OCI-LY1 (cell line): ENCODE results near the gene ERCC1.
A peak's percentile ranks its signal among the peaks of the same experiment; 100 is the strongest.

Source experiments
- H2AFZ ChIP-seq: fragments of 200-600 bp; sonication (generic), shearing (Covaris generic); 2 replicates; pipeline ENCODE4 v1.6.0; 2014; ENCODE audit warnings: antibody characterized with exemption, mild to moderate bottlenecking, low read length
- H3F3A ChIP-seq: fragments of 200-600 bp; sonication (generic), shearing (Covaris generic); 2 replicates; pipeline ENCODE4 v1.6.0; 2014; ENCODE audit warnings: mild to moderate bottlenecking, antibody characterized with exemption, low read length, moderate library complexity; ENCODE audit not compliant: insufficient read depth
- H3K27ac ChIP-seq: fragments of 200-600 bp; sonication (generic); 2 replicates; pipeline ENCODE4 v1.5.1; 2014; ENCODE audit warnings: low read length, mixed run types, mild to moderate bottlenecking, low read depth; ENCODE audit not compliant: poor library complexity, severe bottlenecking
- H3K27me3 ChIP-seq: fragments of 200-600 bp; sonication (generic); 2 replicates; pipeline ENCODE4 v1.6.0; 2014; ENCODE audit warnings: antibody characterized with exemption, mild to moderate bottlenecking, low read length, moderate library complexity; ENCODE audit not compliant: insufficient read depth
- H3K36me3 ChIP-seq: fragments of 200-600 bp; sonication (generic); 2 replicates; pipeline ENCODE4 v1.6.1; 2014; ENCODE audit warnings: mild to moderate bottlenecking, antibody characterized with exemption, low read length, moderate library complexity, mixed read lengths; ENCODE audit not compliant: insufficient read depth
- H3K4me1 ChIP-seq: fragments of 200-600 bp; sonication (generic); 2 replicates; pipeline ENCODE4 v1.5.1; 2014; ENCODE audit warnings: mild to moderate bottlenecking, low read length, moderate library complexity; ENCODE audit not compliant: insufficient read depth, severe bottlenecking
- H3K4me2 ChIP-seq: fragments of 200-600 bp; sonication (generic), shearing (Covaris generic); 2 replicates; pipeline ENCODE4 v1.6.1; 2014; ENCODE audit warnings: low read length
- H3K4me3 ChIP-seq: fragments of 200-600 bp; sonication (generic); 2 replicates; pipeline ENCODE4 v1.5.1; 2014; ENCODE audit warnings: low read length, low read depth, mild to moderate bottlenecking, mixed read lengths; ENCODE audit not compliant: poor library complexity, severe bottlenecking
- H3K79me2 ChIP-seq: fragments of 200-600 bp; shearing (Covaris generic); 2 replicates; pipeline ENCODE4 v1.6.1; 2016; ENCODE audit warnings: mixed run types, low read length, mixed read lengths; ENCODE audit not compliant: insufficient read depth
- H3K9ac ChIP-seq: fragments of 200-600 bp; sonication (generic), shearing (Covaris generic); 2 replicates; pipeline ENCODE4 v1.6.1; 2014; ENCODE audit warnings: mild to moderate bottlenecking, low read length, mixed read lengths
- H3K9me2 ChIP-seq: fragments of 200-600 bp; sonication (generic), shearing (Covaris generic); 2 replicates; pipeline ENCODE4 v1.6.1; 2014; ENCODE audit warnings: low read depth, mild to moderate bottlenecking, low read length, mixed read lengths
- H3K9me3 ChIP-seq: fragments of 200-600 bp; shearing (Covaris generic); 2 replicates; pipeline ENCODE4 v1.6.1; 2014; ENCODE audit warnings: low read length, mixed read lengths
- H4K20me1 ChIP-seq: fragments of 200-600 bp; sonication (generic), shearing (Covaris generic); 2 replicates; pipeline ENCODE4 v1.6.0; 2016; ENCODE audit warnings: mild to moderate bottlenecking, low read length; ENCODE audit not compliant: insufficient read depth
- EZH2 ChIP-seq: fragments of 200-600 bp; sonication (generic), shearing (Covaris generic); IDR thresholded peaks from 2 replicates; pipeline ENCODE4 v1.8.0; 2017; ENCODE audit warnings: borderline replicate concordance, mixed run types, mild to moderate bottlenecking, antibody characterized with exemption, low read length, moderate library complexity, mixed read lengths
- TF ChIP-seq, protein P1 (sequence below): fragments of 200-600 bp; sonication (generic), shearing (Covaris generic); IDR thresholded peaks from 2 replicates; pipeline ENCODE4 v1.5.1; 2017; ENCODE audit warnings: mild to moderate bottlenecking, antibody characterized with exemption, low read length, moderate library complexity, mixed read lengths

Gene ERCC1

DNA sequence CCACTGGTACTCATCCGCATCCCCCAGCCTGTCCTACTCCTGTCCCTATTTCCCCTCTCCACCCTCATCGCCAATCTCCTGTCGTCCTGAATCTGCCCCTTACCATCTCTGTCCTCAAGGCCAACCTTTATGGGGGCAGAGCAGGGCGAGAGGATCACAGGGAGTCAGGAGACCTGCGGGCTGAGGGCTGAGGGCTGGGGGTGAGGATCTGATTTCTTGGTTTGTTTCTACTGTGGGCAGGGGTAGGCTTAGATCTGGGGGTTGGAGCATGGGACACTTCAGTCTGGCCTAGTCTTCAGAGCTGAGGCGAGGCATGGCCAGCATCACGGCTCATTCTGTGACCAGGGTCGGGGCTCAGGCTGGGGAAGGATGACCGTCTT, 16.5 kb upstream of the ERCC1 start:
- Histone ChIP-seq H3K4me3 (peak overlapping the region; percentile 75), H3K79me2 (no peaks in the 10 kb centered on the region), H3K4me2 (peak overlapping the region; percentile 61), H3K9ac (peak overlapping the region; percentile 75), H2AFZ (no peak overlapping the region), H3K9me3 (0 out of 2 replicates have a peak, but pooled peaks cover 3% of the 10 kb centered on the region), H3K27ac (peak overlapping the region; percentile 5), H3F3A (no peaks in the 10 kb centered on the region), H3K36me3 (no peaks in the 10 kb centered on the region), H3K4me1 (peaks cover 26% of the 10 kb centered on the region), H3K9me2 (no peaks in the 10 kb centered on the region), H3K27me3 (no peaks in the 10 kb centered on the region), H4K20me1 (no peaks in the 10 kb centered on the region)
- TF ChIP-seq EZH2 = no peak
- TF ChIP-seq, protein P1, sequence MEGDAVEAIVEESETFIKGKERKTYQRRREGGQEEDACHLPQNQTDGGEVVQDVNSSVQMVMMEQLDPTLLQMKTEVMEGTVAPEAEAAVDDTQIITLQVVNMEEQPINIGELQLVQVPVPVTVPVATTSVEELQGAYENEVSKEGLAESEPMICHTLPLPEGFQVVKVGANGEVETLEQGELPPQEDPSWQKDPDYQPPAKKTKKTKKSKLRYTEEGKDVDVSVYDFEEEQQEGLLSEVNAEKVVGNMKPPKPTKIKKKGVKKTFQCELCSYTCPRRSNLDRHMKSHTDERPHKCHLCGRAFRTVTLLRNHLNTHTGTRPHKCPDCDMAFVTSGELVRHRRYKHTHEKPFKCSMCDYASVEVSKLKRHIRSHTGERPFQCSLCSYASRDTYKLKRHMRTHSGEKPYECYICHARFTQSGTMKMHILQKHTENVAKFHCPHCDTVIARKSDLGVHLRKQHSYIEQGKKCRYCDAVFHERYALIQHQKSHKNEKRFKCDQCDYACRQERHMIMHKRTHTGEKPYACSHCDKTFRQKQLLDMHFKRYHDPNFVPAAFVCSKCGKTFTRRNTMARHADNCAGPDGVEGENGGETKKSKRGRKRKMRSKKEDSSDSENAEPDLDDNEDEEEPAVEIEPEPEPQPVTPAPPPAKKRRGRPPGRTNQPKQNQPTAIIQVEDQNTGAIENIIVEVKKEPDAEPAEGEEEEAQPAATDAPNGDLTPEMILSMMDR = no peak

- Histone ChIP-seq H3K9ac (peak overlapping the region; percentile 75), H3K4me1 (peaks cover 23% of the 10 kb centered on the region), H3F3A (no peaks in the 10 kb centered on the region), H3K4me2 (peak overlapping the region; percentile 61), H3K9me2 (no peaks in the 10 kb centered on the region), H3K9me3 (0 out of 2 replicates have a peak, but pooled peaks cover 3% of the 10 kb centered on the region), H3K27me3 (no peaks in the 10 kb centered on the region), H3K36me3 (no peaks in the 10 kb centered on the region), H2AFZ (0 out of 2 replicates have a peak overlapping the region, but pooled peaks have one; percentile 66), H3K4me3 (peak overlapping the region; percentile 75), H4K20me1 (no peaks in the 10 kb centered on the region), H3K27ac (peak overlapping the region; percentile 5), H3K79me2 (no peaks in the 10 kb centered on the region)
- TF ChIP-seq, protein P1 = peak; percentile 96
- TF ChIP-seq EZH2 = no peak
Measured at GRCh38 chr19:45439569-45440258, 16.0 kb upstream of the ERCC1 start.

GRCh38 chr19:45439190-45439568, 15.5 kb upstream of the ERCC1 start:
- H3K79me2 ChIP-seq = no peaks in the 10 kb centered on the region
- H3K4me1 ChIP-seq = peaks cover 18% of the 10 kb centered on the region
- no peak overlapping the region for H3K27ac ChIP-seq
- peak overlapping the region; percentile 75 for H3K4me3 ChIP-seq
- H3K9me3 ChIP-seq = 0 out of 2 replicates have a peak, but pooled peaks cover 3% of the 10 kb centered on the region
- no peaks in the 10 kb centered on the region for H3K36me3 ChIP-seq
- H4K20me1 ChIP-seq = no peaks in the 10 kb centered on the region
- H3K4me2 ChIP-seq = peak overlapping the region; percentile 61
- H3K27me3 ChIP-seq = no peaks in the 10 kb centered on the region
- H3K9ac ChIP-seq = peak overlapping the region; percentile 75
- TF ChIP-seq, protein P1 = no peak
- no peak for TF ChIP-seq EZH2
- H2AFZ ChIP-seq = no peak overlapping the region
- no peaks in the 10 kb centered on the region for H3K9me2 ChIP-seq
- H3F3A ChIP-seq = no peaks in the 10 kb centered on the region
